Astrocyte of the cerebellum (primary cell): ENCODE results near the gene TRPT1.

ENCODE experiments used
- DNase-seq: peaks from one replicate; pipeline ENCODE4 v3.0.0-alpha.2; 2011; ENCODE audit warnings: low read depth
- H3K4me3 ChIP-seq: 2 replicates; pipeline ENCODE4 v1.5.1; 2011; ENCODE audit warnings: mild to moderate bottlenecking, low read depth, low read length, moderate library complexity
- in situ Hi-C: cut with HindIII; loops from 2 replicates; pipeline ENCODE4 v1.10.0; 2017; ENCODE audit warnings: low sequenced_read_pairs
- TF ChIP-seq, protein P1 (sequence below): IDR thresholded peaks from 2 replicates; pipeline ENCODE4 v1.5.1; 2012; ENCODE audit warnings: low read length, low read depth, moderate library complexity, mild to moderate bottlenecking; ENCODE audit errors: missing control alignments

TRPT1 gene

DNA sequence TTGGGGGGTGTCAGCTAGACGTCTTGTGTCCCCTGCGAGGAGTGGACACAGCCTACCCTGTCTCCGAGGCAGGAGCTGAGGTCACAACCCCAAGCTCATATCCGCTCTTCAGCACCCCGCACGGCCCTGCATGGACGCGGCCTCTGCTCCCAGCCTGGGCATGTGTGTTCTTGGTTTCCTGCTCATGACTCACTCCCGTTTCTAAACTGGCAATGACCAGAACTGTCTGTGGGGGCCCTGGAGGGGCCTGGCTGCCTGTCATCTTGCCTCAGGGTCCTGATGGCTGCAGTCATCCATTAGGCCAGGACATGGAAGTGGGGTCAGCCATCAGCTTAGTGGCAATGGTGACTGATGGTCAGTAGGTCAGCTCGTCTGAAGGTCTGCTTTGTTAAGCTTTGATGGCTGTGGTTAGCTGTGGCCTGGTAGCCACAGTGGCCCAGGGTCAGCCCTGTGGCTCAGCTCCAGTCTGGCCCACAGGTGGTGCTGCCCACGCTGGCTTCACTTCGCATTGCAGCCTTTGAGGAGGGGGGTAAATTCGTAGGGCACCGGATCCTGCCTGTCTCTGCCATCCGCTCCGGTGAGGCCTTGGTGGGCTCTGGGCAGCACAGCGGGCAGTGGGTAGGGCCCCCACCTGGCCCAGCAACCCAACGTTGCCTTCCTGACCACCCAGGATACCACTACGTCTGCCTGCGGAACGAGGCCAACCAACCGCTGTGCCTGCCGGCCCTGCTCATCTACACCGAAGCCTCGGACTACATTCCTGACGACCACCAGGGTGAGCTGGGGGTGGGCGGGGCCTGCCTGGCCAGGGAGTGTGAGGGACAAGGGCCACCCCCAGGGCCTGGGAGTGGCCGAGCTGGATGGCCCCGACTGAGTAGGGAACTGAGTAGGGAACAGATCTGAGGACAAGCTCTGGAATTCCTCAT, 37.3 kb upstream of the TRPT1 start:
- in situ Hi-C loops = loop anchor here (10.0 kb wide), 1 partner anchor 62 kb away; no protein-coding TSS in a partner anchor
- H3K4me3 ChIP-seq = no peak overlapping the region
- TF ChIP-seq, protein P1, sequence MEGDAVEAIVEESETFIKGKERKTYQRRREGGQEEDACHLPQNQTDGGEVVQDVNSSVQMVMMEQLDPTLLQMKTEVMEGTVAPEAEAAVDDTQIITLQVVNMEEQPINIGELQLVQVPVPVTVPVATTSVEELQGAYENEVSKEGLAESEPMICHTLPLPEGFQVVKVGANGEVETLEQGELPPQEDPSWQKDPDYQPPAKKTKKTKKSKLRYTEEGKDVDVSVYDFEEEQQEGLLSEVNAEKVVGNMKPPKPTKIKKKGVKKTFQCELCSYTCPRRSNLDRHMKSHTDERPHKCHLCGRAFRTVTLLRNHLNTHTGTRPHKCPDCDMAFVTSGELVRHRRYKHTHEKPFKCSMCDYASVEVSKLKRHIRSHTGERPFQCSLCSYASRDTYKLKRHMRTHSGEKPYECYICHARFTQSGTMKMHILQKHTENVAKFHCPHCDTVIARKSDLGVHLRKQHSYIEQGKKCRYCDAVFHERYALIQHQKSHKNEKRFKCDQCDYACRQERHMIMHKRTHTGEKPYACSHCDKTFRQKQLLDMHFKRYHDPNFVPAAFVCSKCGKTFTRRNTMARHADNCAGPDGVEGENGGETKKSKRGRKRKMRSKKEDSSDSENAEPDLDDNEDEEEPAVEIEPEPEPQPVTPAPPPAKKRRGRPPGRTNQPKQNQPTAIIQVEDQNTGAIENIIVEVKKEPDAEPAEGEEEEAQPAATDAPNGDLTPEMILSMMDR = no peak
- DNase-seq = no peak

DNA sequence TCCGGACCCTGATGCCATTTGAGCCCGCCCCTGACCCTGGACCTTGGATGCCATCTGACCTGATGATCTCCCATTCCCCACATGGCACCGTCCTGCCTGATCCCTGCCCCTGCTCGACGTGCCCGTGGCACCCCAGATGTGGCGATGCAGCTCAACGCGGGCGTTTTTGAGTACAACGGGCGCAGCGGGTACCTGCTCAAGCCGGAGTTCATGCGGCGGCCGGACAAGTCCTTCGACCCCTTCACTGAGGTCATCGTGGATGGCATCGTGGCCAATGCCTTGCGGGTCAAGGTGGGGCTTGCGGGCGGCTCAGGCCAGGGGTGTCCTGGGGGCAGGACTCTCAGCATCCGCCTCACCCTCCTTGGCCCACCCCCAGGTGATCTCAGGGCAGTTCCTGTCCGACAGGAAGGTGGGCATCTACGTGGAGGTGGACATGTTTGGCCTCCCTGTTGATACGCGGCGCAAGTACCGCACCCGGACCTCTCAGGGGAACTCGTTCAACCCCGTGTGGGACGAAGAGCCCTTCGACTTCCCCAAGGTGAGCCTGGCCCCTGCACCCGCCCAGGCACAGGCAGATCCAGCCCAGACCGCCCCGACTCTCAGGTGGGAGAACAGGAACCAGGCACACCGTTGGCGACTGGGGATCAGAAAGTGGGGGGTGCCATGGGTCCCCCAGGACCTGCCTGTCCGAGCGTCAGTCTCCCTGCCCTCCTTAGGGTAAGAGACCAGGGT, 36.5 kb upstream of the TRPT1 start:
- in situ Hi-C loops = loop anchor here (10.0 kb wide), 1 partner anchor 62 kb away; no protein-coding TSS in a partner anchor
- no peak overlapping the region for H3K4me3 ChIP-seq
- DNase-seq = no peak

DNA sequence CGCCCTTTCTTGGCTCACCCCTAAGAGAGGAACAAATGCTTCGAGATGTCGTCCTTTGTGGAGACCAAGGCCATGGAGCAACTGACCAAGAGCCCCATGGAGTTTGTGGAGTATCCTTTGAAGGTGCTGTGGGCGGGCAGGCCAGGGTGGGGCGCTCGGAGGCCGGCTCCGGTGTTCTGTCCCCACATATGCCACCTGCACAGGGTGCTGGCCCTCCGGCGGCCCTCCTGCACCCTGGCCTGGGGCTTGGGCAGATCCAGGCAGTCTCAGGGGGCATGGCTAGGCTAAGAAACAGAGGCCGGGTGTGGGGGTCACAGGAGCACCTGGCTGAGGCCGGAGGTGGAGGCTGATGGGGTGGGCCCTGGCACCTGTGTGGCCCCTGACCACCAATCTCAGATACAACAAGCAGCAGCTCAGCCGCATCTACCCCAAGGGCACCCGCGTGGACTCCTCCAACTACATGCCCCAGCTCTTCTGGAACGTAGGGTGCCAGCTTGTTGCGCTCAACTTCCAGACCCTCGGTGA, 35.6 kb upstream of the TRPT1 start:
- TF ChIP-seq, protein P1 = no peak
- no peak overlapping the region for H3K4me3 ChIP-seq
- in situ Hi-C loops = loop anchor here (10.0 kb wide), 1 partner anchor 63 kb away; no protein-coding TSS in a partner anchor
- no peak for DNase-seq

More for the DNA sequence above, 36.5 kb upstream of the TRPT1 start:
- TF ChIP-seq, protein P1 = no peak

DNA sequence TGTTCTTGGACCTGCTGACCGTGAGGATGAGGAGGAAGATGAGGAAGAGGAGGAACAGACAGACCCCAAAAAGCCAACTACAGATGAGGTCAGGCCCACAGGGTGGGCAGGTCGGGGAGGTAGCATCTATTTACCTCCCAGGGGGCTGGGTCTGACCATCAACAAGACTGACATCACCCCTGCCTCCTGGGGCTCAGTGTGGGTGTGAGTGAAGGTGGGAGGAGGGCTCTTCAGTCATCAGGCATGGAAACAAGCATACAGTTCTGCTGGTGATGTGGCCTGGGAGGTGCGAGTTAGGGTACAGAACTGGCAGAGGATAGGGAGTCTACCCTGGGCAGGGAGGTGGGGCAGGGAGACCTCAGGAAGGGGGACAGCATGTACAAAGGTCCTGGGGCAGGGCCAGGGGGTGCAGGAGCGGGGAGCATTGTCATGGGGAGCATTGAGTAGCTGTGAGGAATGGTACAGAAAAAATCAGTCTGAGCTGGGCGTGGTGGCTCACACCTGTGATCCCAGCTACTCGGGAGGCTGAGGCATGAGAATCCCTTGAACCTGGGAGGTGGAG, 34.2 kb upstream of the TRPT1 start:
- TF ChIP-seq, protein P1 = no peak
- in situ Hi-C loops = loop anchor here (10.0 kb wide), 1 partner anchor 65 kb away; no protein-coding TSS in a partner anchor
- DNase-seq = no peak
- no peak overlapping the region for H3K4me3 ChIP-seq

DNA sequence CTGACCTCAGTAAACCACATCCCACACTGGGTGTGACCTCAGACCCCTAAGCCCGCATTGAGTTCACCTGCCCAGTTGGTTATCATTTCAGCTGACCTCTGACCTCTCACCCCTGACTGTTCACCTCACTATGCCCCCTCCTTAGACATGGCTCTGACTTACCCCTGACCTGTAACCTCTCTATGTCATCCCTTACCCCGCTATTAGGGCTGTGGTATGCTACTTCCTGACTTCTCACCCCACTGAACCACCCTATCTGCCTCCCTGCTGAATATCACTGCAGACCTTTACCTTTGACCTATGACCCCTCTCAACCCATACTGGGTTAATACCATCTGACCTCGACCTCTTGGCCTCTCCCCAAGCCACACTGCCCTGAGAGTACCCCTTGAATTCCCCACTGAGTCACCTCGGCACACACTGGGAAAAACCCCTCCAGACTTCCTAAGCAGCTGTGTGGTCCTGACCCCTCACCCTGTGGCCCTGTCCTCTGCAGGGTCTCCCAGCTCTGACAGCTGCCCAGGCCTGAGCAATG, 33.6 kb upstream of the TRPT1 start:
- DNase-seq = no peak
- in situ Hi-C loops = loop anchor here (10.0 kb wide), 1 partner anchor 65 kb away; no protein-coding TSS in a partner anchor
- TF ChIP-seq, protein P1 = no peak
- no peak overlapping the region for H3K4me3 ChIP-seq
